GM13976 (cell line): Measurements from ENCODE around the gene TARS1.

ENCODE experiments used
- DNase-seq: peaks from one replicate; pipeline ENCODE4 v3.0.0; 2012; ENCODE audit warnings: low spot score
- CTCF ChIP-seq: IDR thresholded peaks from 2 replicates; pipeline ENCODE4 v1.5.1; 2012; ENCODE audit warnings: borderline replicate concordance, mild to moderate bottlenecking; ENCODE audit not compliant: insufficient read depth; ENCODE audit errors: extremely low read depth, missing control alignments, control extremely low read depth
- in situ Hi-C: fragments of 300-500 bp; cut with MboI; formaldehyde crosslinking; loops from one replicate; pipeline ENCODE4 v1.12.0; 2022; ENCODE audit warnings: low sequenced_read_pairs, mixed read lengths, inconsistent platforms; ENCODE audit not compliant: unreplicated experiment

The TARS1 gene

GRCh38 chr5:33435893-33436490 is 4.8 kb upstream of the TARS1 start:
- in situ Hi-C loops: loop anchor here (10.0 to 25.0 kb wide), 2 partner anchors 529 to 1026 kb away; no protein-coding TSS in a partner anchor
- TF ChIP-seq CTCF: peak; percentile 76
- DNase-seq: peak; percentile 67

- in situ Hi-C loops: loop anchor here (10.0 to 25.0 kb wide), 2 partner anchors 526 to 1023 kb away; no protein-coding TSS in a partner anchor
- TF ChIP-seq CTCF: no peak
- no peak for DNase-seq
These were observed 1.8 kb upstream of the TARS1 start for GRCh38 chr5:33438996-33439395.

DNA sequence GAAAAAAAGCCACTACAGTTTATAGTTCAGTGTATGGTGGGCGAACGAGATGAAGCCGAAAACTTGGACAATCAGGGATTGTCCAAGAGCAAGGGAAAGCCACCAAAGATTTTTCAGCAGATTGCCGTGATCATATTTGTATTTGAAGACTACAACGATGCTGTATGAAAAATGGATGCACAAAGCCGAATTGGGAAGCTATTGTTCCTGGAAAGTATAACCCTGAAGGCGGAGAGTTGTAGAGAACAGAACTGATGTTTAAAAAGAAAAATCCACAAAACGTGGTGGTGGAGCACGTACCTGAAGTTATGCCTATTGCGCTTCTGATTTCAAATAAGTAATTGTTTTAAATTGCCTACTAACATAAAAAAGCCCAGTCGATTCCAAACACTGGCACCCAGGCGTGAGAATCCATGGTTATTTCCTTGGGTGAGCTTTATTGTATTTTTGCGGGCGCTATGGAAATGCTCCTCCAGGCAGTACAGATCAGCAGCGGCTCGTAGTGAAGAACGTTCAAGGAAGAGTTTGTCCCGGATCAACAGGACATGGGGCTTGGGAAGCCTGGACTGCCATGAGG is 772 bp upstream of the TARS1 start:
- in situ Hi-C loops: loop anchor here (10.0 to 25.0 kb wide), 2 partner anchors 525 to 1022 kb away; no protein-coding TSS in a partner anchor
- TF ChIP-seq CTCF: no peak
- DNase-seq: no peak

- DNase-seq: peak; percentile 32
- in situ Hi-C loops: loop anchor here (25.0 kb wide), 1 partner anchor 1021 kb away; no protein-coding TSS in a partner anchor
- no peak for TF ChIP-seq CTCF
These were observed 744 bp downstream of the TARS1 start for GRCh38 chr5:33441241-33442177.

GRCh38 chr5:33444542-33444941 is 3.8 kb downstream of the TARS1 start:
- no peak for TF ChIP-seq CTCF

GRCh38 chr5:33445798-33446197 is 5.0 kb downstream of the TARS1 start:
- in situ Hi-C loops: loop anchor here (25.0 kb wide), 1 partner anchor 1017 kb away; no protein-coding TSS in a partner anchor
- no peak for DNase-seq
- no peak for TF ChIP-seq CTCF

More at GRCh38 chr5:33444542-33444941, 3.8 kb downstream of the TARS1 start:
- no peak for DNase-seq
- in situ Hi-C loops: loop anchor here (25.0 kb wide), 1 partner anchor 1018 kb away; no protein-coding TSS in a partner anchor
